Lower leg skin (tissue), 3 donors: ENCODE results near the gene CHAC1.

Experiments used
- CTCF ChIP-seq, 3 donors: fragments of 450-650 bp; IDR thresholded peaks; one replicate each; pipeline ENCODE4 v1.5.1; 2016; ENCODE audit warnings: antibody characterized with exemption in 3 of 3, mild to moderate bottlenecking in 3 of 3, moderate library complexity in 2 of 3
- POLR2A ChIP-seq, 2 donors: fragments of 450-650 bp; IDR thresholded peaks; one replicate each; pipeline ENCODE4 v1.6.1; 2016 to 2017; ENCODE audit warnings: antibody characterized with exemption in 2 of 2, mild to moderate bottlenecking in 1 of 2, moderate library complexity in 1 of 2

GRCh38 chr15:40978562-40978961, 25.3 kb downstream of the CHAC1 start:
- TF ChIP-seq POLR2A (IDR thresholded peaks at IDR 0.05) (no peak), CTCF (IDR thresholded peaks at IDR 0.05) (no peak)
